ENCODE data around the gene HRK.

- TF ChIP-seq GATA2 (IDR thresholded peaks at IDR 0.05; ENCODE audit: low read depth, low read length) (no peak), GATA3 (IDR thresholded peaks at IDR 0.05; ENCODE audit: low read depth, low read length) (no peak)
Measured at GRCh38 chr12:116881325-116881876, at the start of gene HRK.

Measured in SH-SY5Y (cell line).